ENCODE results near the gene GARIN6. TPM values are rescaled to one million over a fixed set of nuclear protein-coding genes. Genes with fewer than 3 reads are reported as not detected.
A peak's percentile ranks its signal among the peaks of the same experiment; 100 is the strongest.
"Not testable (repeated sequence)": the region's sequence is repeated elsewhere in the genome, so short reads cannot be mapped to it uniquely, and the experiment has no call there.

Gene GARIN6
- total and polyA plus RNA-seq, 4 experiments from 2014 or later: not detected

- no peaks in the 10 kb centered on the region for H3K27me3 ChIP-seq (ENCODE audit: insufficient read depth, low read length)
- peak in 1 of 5 donors; percentile 28 for DNase-seq
- H3K9me3 ChIP-seq (ENCODE audit: control insufficient read depth in 1 of 2, low read length in 2 of 2): peaks cover 0 to 3% of the 10 kb centered on the region in 2 donors
- no peak overlapping the region for H3K4me3 ChIP-seq (ENCODE audit: low read length in 2 of 2)
- Mint-ChIP-seq H3K9me3 (peaks cover 2 to 38% (median 14%) of the 10 kb centered on the region in 8 donors), H3K4me1 (no peaks in the 10 kb centered on the region), H3K4me3 (no peak overlapping the region), H3K27me3 (no peaks in the 10 kb centered on the region), H3K27ac (no peak overlapping the region), H3K36me3 (no peaks in the 10 kb centered on the region)
- no peaks in the 10 kb centered on the region for H3K4me1 ChIP-seq (ENCODE audit: insufficient read depth, low read length)
- intact Hi-C loops (cut with micrococcal nuclease): no loop called here
- ChIA-PET POLR2A (ENCODE audit: partially characterized antibody) (no interaction called here), CTCF (ENCODE audit: partially characterized antibody) (no interaction called here)
- no peak overlapping the region for H3K27ac ChIP-seq (ENCODE audit: low read depth, low read length)
- H3K36me3 ChIP-seq (ENCODE audit: insufficient read depth, low read length): no peaks in the 10 kb centered on the region
Observed at GRCh38 chr12:99619389-99620158, 28.0 kb upstream of the GARIN6 start.

DNA sequence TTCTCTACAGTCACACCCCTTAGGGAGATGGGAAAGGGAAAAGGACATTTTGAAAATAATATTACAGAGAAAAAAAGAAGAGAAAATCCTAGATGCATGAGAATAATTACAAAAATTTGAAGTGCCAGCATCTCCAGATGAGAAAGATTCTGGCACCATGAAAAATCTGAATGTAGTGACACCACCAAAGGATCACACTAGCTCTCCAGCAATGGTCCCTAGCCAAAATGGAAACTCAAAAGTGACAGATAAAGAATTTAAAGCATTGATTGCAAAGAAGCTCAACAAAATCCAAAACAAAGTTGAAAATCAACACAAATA, 27.4 kb upstream of the GARIN6 start:
- no peaks in the 10 kb centered on the region for H3K4me1 Mint-ChIP-seq
- ChIA-PET POLR2A (ENCODE audit: partially characterized antibody) (no interaction called here), CTCF (ENCODE audit: partially characterized antibody) (no interaction called here)
- DNase-seq: no peak
- Histone ChIP-seq H3K4me3 (ENCODE audit: low read length in 2 of 2) (no peak overlapping the region), H3K27me3 (ENCODE audit: insufficient read depth, low read length) (no peaks in the 10 kb centered on the region), H3K4me1 (ENCODE audit: insufficient read depth, low read length) (no peaks in the 10 kb centered on the region), H3K36me3 (ENCODE audit: insufficient read depth, low read length) (no peaks in the 10 kb centered on the region), H3K27ac (ENCODE audit: low read depth, low read length) (no peak overlapping the region), H3K9me3 (ENCODE audit: control insufficient read depth in 1 of 2, low read length in 2 of 2) (peaks cover 0 to 3% of the 10 kb centered on the region in 2 donors)
- no peaks in the 10 kb centered on the region for H3K27me3 Mint-ChIP-seq
- intact Hi-C loops (cut with micrococcal nuclease): no loop called here
- H3K4me3 Mint-ChIP-seq: no peak overlapping the region
- peaks cover 2 to 32% (median 13%) of the 10 kb centered on the region in 8 donors for H3K9me3 Mint-ChIP-seq
- no peak overlapping the region for H3K27ac Mint-ChIP-seq
- no peaks in the 10 kb centered on the region for H3K36me3 Mint-ChIP-seq

DNA sequence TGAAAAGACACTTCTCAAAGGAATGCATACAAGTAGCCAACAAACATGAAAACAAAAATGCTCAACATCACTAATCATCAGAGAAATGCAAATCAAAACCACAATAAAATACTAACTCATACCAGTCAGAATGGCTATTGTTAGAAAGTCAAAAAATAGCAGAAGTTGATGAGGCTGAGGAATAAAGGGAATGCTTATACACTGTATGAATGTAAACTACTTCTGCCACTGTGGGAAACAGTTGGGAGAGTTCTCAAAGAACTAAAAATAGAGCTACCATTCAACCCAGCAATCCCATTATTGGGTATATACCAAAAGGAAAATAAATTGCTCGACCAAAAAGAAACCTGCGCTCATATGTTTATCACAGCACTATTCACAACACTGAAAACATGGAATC, 23.0 kb upstream of the GARIN6 start:
- H3K36me3 ChIP-seq (ENCODE audit: insufficient read depth, low read length); H3K4me3 ChIP-seq (ENCODE audit: low read length in 2 of 2); POLR2A ChIA-PET (ENCODE audit: partially characterized antibody); H3K4me1 Mint-ChIP-seq; H3K27me3 Mint-ChIP-seq; H3K27ac ChIP-seq (ENCODE audit: low read depth, low read length); H3K27ac Mint-ChIP-seq; H3K27me3 ChIP-seq (ENCODE audit: insufficient read depth, low read length); intact Hi-C loops (cut with micrococcal nuclease); H3K4me1 ChIP-seq (ENCODE audit: insufficient read depth, low read length); CTCF ChIA-PET (ENCODE audit: partially characterized antibody); H3K36me3 Mint-ChIP-seq; H3K4me3 Mint-ChIP-seq; H3K9me3 ChIP-seq (ENCODE audit: control insufficient read depth in 1 of 2, low read length in 2 of 2); DNase-seq: not testable (repeated sequence)
- peaks cover 5 to 25% (median 11%) of the 10 kb centered on the region in 8 donors for H3K9me3 Mint-ChIP-seq

DNA sequence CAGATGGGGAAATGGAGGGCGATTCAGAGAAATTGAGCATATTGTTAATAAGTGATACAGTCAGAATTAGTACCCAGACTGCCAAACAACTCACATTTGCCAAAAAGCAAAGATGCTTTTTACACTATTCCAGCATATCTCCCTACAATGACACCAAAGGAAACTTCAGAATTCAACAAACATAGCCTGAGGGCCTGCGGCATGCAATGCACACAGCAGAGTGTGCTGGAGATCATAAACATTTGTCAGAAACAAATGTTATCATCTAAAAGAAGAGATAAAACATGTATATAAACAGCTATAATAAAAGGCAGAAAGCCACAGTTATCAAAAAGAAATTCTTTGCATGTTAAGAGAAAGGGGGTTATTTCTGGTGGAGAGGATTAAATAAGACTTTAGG, 20.1 kb upstream of the GARIN6 start:
- no peak overlapping the region for H3K27ac ChIP-seq (ENCODE audit: low read depth, low read length)

DNA sequence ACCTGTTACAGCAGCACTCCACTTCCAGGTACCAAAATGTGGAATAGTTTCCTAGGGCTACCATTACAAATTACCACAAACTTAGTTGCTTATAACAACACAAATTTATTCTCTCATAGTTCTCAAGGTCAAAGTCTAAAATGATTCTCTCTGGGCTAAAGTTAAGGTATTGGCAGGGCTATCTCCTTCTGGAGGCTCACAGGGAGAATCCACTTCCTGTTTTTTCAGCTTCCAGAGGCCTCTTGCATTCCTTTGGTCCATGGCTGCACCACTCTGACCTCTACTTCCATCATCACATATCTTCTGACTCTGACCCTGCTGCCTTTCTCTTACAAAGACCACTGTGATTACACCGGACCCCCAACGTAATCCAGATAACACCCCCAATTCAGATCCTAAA, 2.9 kb upstream of the GARIN6 start:
- Histone ChIP-seq H3K27ac (ENCODE audit: low read depth, low read length) (no peak overlapping the region), H3K36me3 (ENCODE audit: insufficient read depth, low read length) (no peaks in the 10 kb centered on the region), H3K9me3 (ENCODE audit: control insufficient read depth in 1 of 2, low read length in 2 of 2) (no peaks in the 10 kb centered on the region), H3K27me3 (ENCODE audit: insufficient read depth, low read length) (no peaks in the 10 kb centered on the region), H3K4me1 (ENCODE audit: insufficient read depth, low read length) (no peaks in the 10 kb centered on the region), H3K4me3 (ENCODE audit: low read length in 2 of 2) (no peak overlapping the region)
- intact Hi-C loops (cut with micrococcal nuclease): no loop called here
- Mint-ChIP-seq H3K4me3 (no peak overlapping the region), H3K27ac (no peak overlapping the region), H3K4me1 (no peaks in the 10 kb centered on the region), H3K9me3 (peaks cover 0 to 7% (median 2%) of the 10 kb centered on the region in 8 donors), H3K27me3 (no peaks in the 10 kb centered on the region), H3K36me3 (no peaks in the 10 kb centered on the region)
- POLR2A ChIA-PET (ENCODE audit: partially characterized antibody): no interaction called here
- no peak for DNase-seq
- CTCF ChIA-PET (ENCODE audit: partially characterized antibody): no interaction called here

More for the DNA sequence above, 20.1 kb upstream of the GARIN6 start:
- POLR2A ChIA-PET (ENCODE audit: partially characterized antibody): no interaction called here
- Histone ChIP-seq H3K4me3 (ENCODE audit: low read length in 2 of 2) (no peak overlapping the region), H3K4me1 (ENCODE audit: insufficient read depth, low read length) (no peaks in the 10 kb centered on the region), H3K36me3 (ENCODE audit: insufficient read depth, low read length) (no peaks in the 10 kb centered on the region), H3K27me3 (ENCODE audit: insufficient read depth, low read length) (no peaks in the 10 kb centered on the region), H3K9me3 (ENCODE audit: control insufficient read depth in 1 of 2, low read length in 2 of 2) (no peaks in the 10 kb centered on the region)
- H3K27me3 Mint-ChIP-seq: no peaks in the 10 kb centered on the region
- peaks cover 0 to 9% (median 4%) of the 10 kb centered on the region in 8 donors for H3K9me3 Mint-ChIP-seq
- H3K36me3 Mint-ChIP-seq: no peaks in the 10 kb centered on the region
- no peak overlapping the region for H3K4me3 Mint-ChIP-seq
- H3K27ac Mint-ChIP-seq: no peak overlapping the region
- intact Hi-C loops (cut with micrococcal nuclease): no loop called here
- no peak for DNase-seq
- no peaks in the 10 kb centered on the region for H3K4me1 Mint-ChIP-seq
- CTCF ChIA-PET (ENCODE audit: partially characterized antibody): no interaction called here

GRCh38 chr12:99648183-99648582, 630 bp downstream of the GARIN6 start:
- Histone ChIP-seq H3K36me3 (ENCODE audit: insufficient read depth, low read length) (no peaks in the 10 kb centered on the region), H3K4me3 (ENCODE audit: low read length in 2 of 2) (no peak overlapping the region), H3K9me3 (ENCODE audit: control insufficient read depth in 1 of 2, low read length in 2 of 2) (no peaks in the 10 kb centered on the region), H3K27me3 (ENCODE audit: insufficient read depth, low read length) (no peaks in the 10 kb centered on the region), H3K4me1 (ENCODE audit: insufficient read depth, low read length) (no peaks in the 10 kb centered on the region), H3K27ac (ENCODE audit: low read depth, low read length) (no peak overlapping the region)
- H3K4me1 Mint-ChIP-seq: no peaks in the 10 kb centered on the region
- H3K36me3 Mint-ChIP-seq: no peaks in the 10 kb centered on the region
- CTCF ChIA-PET (ENCODE audit: partially characterized antibody): interaction anchor here (0.7 kb wide), 1 partner anchor 10 kb away, joined by 3 read pairs; no protein-coding TSS in a partner anchor
- H3K27me3 Mint-ChIP-seq: no peaks in the 10 kb centered on the region
- H3K9me3 Mint-ChIP-seq: peaks cover 0 to 3% (median under 1%) of the 10 kb centered on the region in 8 donors
- intact Hi-C loops (cut with micrococcal nuclease): no loop called here
- DNase-seq: no peak
- no peak overlapping the region for H3K4me3 Mint-ChIP-seq
- POLR2A ChIA-PET (ENCODE audit: partially characterized antibody): no interaction called here
- no peak overlapping the region for H3K27ac Mint-ChIP-seq

- no peaks in the 10 kb centered on the region for H3K27me3 Mint-ChIP-seq
- intact Hi-C loops (cut with micrococcal nuclease): no loop called here
- no peaks in the 10 kb centered on the region for H3K36me3 Mint-ChIP-seq
- no peak overlapping the region for H3K4me3 Mint-ChIP-seq
- Histone ChIP-seq H3K9me3 (ENCODE audit: control insufficient read depth in 1 of 2, low read length in 2 of 2) (no peaks in the 10 kb centered on the region), H3K4me1 (ENCODE audit: insufficient read depth, low read length) (no peaks in the 10 kb centered on the region), H3K27me3 (ENCODE audit: insufficient read depth, low read length) (no peaks in the 10 kb centered on the region), H3K4me3 (ENCODE audit: low read length in 2 of 2) (no peak overlapping the region), H3K27ac (ENCODE audit: low read depth, low read length) (no peak overlapping the region), H3K36me3 (ENCODE audit: insufficient read depth, low read length) (no peaks in the 10 kb centered on the region)
- POLR2A ChIA-PET (ENCODE audit: partially characterized antibody): no interaction called here
- CTCF ChIA-PET (ENCODE audit: partially characterized antibody): no interaction called here
- peaks cover 0 to 4% (median 0%) of the 10 kb centered on the region in 8 donors for H3K9me3 Mint-ChIP-seq
- no peaks in the 10 kb centered on the region for H3K4me1 Mint-ChIP-seq
- DNase-seq: no peak
- no peak overlapping the region for H3K27ac Mint-ChIP-seq
Observed at GRCh38 chr12:99649551-99649950, 2.0 kb downstream of the GARIN6 start.

Data from CD4-positive, alpha-beta memory T cell (primary cell).